Right lobe of liver (tissue), 4 donors: Measurements from ENCODE around the gene HERC3.

ENCODE experiments used
- POLR2A ChIP-seq: fragments of 450-650 bp; IDR thresholded peaks from one replicate; pipeline ENCODE4 v1.6.1; 2017; ENCODE audit warnings: antibody characterized with exemption, mild to moderate bottlenecking
- TF ChIP-seq, protein P1 (sequence below), 4 donors: fragments of 200-600 bp in 3 of 4; fragments of 450-650 bp in 1 of 4; IDR thresholded peaks; one replicate each; pipeline versions ENCODE4 v1.5.1 to v1.8.0; 2016 to 2022; ENCODE audit warnings: antibody characterized with exemption in 4 of 4, mild to moderate bottlenecking in 2 of 4
- donor health status: DM: no; HTN: no; CAD: no.
- donor health status: DM: no; HTN: no; CAD: no.
- donor health status: DM: no; HTN: yes; CAD: no.

- TF ChIP-seq, protein P1, sequence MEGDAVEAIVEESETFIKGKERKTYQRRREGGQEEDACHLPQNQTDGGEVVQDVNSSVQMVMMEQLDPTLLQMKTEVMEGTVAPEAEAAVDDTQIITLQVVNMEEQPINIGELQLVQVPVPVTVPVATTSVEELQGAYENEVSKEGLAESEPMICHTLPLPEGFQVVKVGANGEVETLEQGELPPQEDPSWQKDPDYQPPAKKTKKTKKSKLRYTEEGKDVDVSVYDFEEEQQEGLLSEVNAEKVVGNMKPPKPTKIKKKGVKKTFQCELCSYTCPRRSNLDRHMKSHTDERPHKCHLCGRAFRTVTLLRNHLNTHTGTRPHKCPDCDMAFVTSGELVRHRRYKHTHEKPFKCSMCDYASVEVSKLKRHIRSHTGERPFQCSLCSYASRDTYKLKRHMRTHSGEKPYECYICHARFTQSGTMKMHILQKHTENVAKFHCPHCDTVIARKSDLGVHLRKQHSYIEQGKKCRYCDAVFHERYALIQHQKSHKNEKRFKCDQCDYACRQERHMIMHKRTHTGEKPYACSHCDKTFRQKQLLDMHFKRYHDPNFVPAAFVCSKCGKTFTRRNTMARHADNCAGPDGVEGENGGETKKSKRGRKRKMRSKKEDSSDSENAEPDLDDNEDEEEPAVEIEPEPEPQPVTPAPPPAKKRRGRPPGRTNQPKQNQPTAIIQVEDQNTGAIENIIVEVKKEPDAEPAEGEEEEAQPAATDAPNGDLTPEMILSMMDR (IDR thresholded peaks at IDR 0.05) = no peak
- TF ChIP-seq POLR2A = no peak
These were observed 117.7 kb downstream of the HERC3 start for GRCh38 chr4:88709989-88710388.
